KMS-11 (cell line): ENCODE data around the gene SAC3D1.

ENCODE experiments used
- H2AFZ ChIP-seq: fragments of 200-600 bp; sonication (generic); 2 replicates; pipeline ENCODE4 v1.6.1; 2016; ENCODE audit warnings: antibody characterized with exemption, mixed run types, low read depth
- H3K27ac ChIP-seq: fragments of 200-600 bp; sonication (generic); 2 replicates; pipeline ENCODE4 v1.6.1; 2016; ENCODE audit warnings: mild to moderate bottlenecking, mixed run types
- H3K27me3 ChIP-seq: fragments of 200-600 bp; sonication (generic); 2 replicates; pipeline ENCODE4 v1.6.1; 2017; ENCODE audit warnings: mild to moderate bottlenecking, low read depth, mixed run types, moderate library complexity; ENCODE audit not compliant: insufficient read depth
- H3K36me3 ChIP-seq: fragments of 200-600 bp; sonication (generic); 2 replicates; pipeline ENCODE4 v1.6.1; 2017; ENCODE audit warnings: mild to moderate bottlenecking, mixed run types; ENCODE audit not compliant: insufficient read depth
- H3K4me1 ChIP-seq: fragments of 200-600 bp; sonication (generic); 2 replicates; pipeline ENCODE4 v1.6.1; 2016; ENCODE audit warnings: mild to moderate bottlenecking, low read depth, mixed run types; ENCODE audit not compliant: poor library complexity, severe bottlenecking
- H3K4me2 ChIP-seq: fragments of 200-600 bp; sonication (generic); 2 replicates; pipeline ENCODE4 v1.7.0; 2016; ENCODE audit warnings: mild to moderate bottlenecking, mixed run types
- H3K4me3 ChIP-seq: fragments of 200-600 bp; sonication (generic); IDR thresholded peaks from 2 replicates; pipeline ENCODE4 v1.6.1; 2017; ENCODE audit warnings: low read depth, low read length, mixed read lengths; ENCODE audit not compliant: insufficient read depth
- H3K79me2 ChIP-seq: fragments of 200-600 bp; sonication (generic); 2 replicates; pipeline ENCODE4 v1.6.1; 2016; ENCODE audit warnings: low read depth, mixed run types; ENCODE audit not compliant: insufficient read depth
- H3K9ac ChIP-seq: fragments of 200-600 bp; sonication (generic); 2 replicates; pipeline ENCODE4 v1.6.1; 2016; ENCODE audit warnings: mild to moderate bottlenecking, mixed run types
- H4K20me1 ChIP-seq: fragments of 200-600 bp; sonication (generic); 2 replicates; pipeline ENCODE4 v1.6.1; 2016; ENCODE audit warnings: mild to moderate bottlenecking, mixed run types; ENCODE audit not compliant: insufficient read depth
- CTCF ChIP-seq: fragments of 200-600 bp; sonication (generic); conservative IDR thresholded peaks from 2 replicates; pipeline ENCODE4 v1.6.1; 2017; ENCODE audit warnings: low read depth, mild to moderate bottlenecking, antibody characterized with exemption, low read length, moderate library complexity, mixed read lengths

SAC3D1 gene

GRCh38 chr11:65058012-65058411, 17.0 kb downstream of the SAC3D1 start:
- no peaks in the 10 kb centered on the region for H4K20me1 ChIP-seq
- no peak overlapping the region for H2AFZ ChIP-seq
- H3K4me3 ChIP-seq, result no peak overlapping the region
- no peaks in the 10 kb centered on the region for H3K36me3 ChIP-seq
- no peak for TF ChIP-seq CTCF
- no peaks in the 10 kb centered on the region for H3K27me3 ChIP-seq
- H3K27ac ChIP-seq, result no peak overlapping the region
- H3K9ac ChIP-seq, result no peak overlapping the region
- no peaks in the 10 kb centered on the region for H3K79me2 ChIP-seq
- H3K4me2 ChIP-seq, result no peak overlapping the region
- H3K4me1 ChIP-seq, result peaks cover 20% of the 10 kb centered on the region

DNA sequence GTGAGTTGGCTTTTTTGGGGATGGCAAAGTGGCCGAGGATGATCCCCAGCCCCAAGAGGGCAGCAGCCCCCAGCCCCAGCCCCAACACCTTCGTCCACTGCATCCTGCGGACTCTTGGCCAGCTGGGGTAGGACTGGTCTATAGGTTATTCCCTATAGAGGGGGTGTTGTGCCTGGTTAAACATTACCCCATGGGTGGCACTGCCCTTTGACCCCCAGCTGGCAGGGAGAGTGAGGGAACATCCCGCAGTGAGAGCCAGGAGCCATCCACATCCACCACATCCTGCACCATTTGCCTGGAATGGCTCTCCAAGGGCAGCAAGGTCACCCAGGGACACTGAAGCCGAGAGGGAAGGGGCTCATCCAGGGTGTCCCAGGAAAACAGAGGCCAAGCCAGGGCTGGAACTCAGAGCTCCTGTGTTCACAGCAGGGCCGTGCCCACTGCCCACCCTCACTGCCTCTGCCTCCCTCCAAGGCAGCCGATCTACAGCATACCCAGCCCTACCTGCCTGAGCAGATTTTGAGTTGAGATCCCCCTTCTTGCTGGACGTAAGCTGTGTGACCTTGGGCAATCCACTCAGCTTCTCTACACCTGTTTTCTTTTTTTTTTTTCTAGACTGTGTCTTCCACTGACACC, 17.5 kb downstream of the SAC3D1 start, which contains the start of gene NAALADL1:
Gene NAALADL1 (minus strand): TSS at position 135 of the 636 bp plus-strand sequence. CDS start 32 bp downstream, at position 103.
- no peaks in the 10 kb centered on the region for H3K79me2 ChIP-seq
- H3K9ac ChIP-seq, result no peak within 1 kb of the TSS
- H3K27ac ChIP-seq, result no peak within 1 kb of the TSS
- no peaks in the 10 kb centered on the region for H3K36me3 ChIP-seq
- H3K27me3 ChIP-seq, result no peaks in the 10 kb centered on the region
- peaks cover 20% of the 10 kb centered on the region for H3K4me1 ChIP-seq
- H3K4me3 ChIP-seq, result no peak within 1 kb of the TSS
- H4K20me1 ChIP-seq, result no peaks in the 10 kb centered on the region
- no peak within 1 kb of the TSS for H2AFZ ChIP-seq
- H3K4me2 ChIP-seq, result no peak within 1 kb of the TSS
- TF ChIP-seq CTCF, result no peak

GRCh38 chr11:65059523-65059922, 18.5 kb downstream of the SAC3D1 start:
- Histone ChIP-seq H3K79me2 (no peaks in the 10 kb centered on the region), H3K4me1 (peaks cover 20% of the 10 kb centered on the region), H3K4me3 (no peak overlapping the region), H4K20me1 (no peaks in the 10 kb centered on the region), H3K36me3 (no peaks in the 10 kb centered on the region), H2AFZ (no peak overlapping the region), H3K4me2 (no peak overlapping the region), H3K27me3 (no peaks in the 10 kb centered on the region), H3K27ac (no peak overlapping the region), H3K9ac (no peak overlapping the region)
- no peak for TF ChIP-seq CTCF

GRCh38 chr11:65059959-65060824, 19.2 kb downstream of the SAC3D1 start:
- H3K9ac ChIP-seq, result no peak overlapping the region
- H3K27ac ChIP-seq, result no peak overlapping the region

More at GRCh38 chr11:65059959-65060824, 19.2 kb downstream of the SAC3D1 start:
- Histone ChIP-seq H2AFZ (no peak overlapping the region), H3K27me3 (no peaks in the 10 kb centered on the region), H4K20me1 (no peaks in the 10 kb centered on the region), H3K79me2 (no peaks in the 10 kb centered on the region), H3K4me2 (no peak overlapping the region), H3K4me3 (no peak overlapping the region), H3K4me1 (peaks cover 16% of the 10 kb centered on the region), H3K36me3 (no peaks in the 10 kb centered on the region)
- no peak for TF ChIP-seq CTCF
